Uterus (tissue), 2 donors: ENCODE data around the gene FAM227A.

ENCODE experiments used
- CTCF ChIP-seq, 4 experiments: fragments of 200-600 bp in 2 of 4; fragments of 450-650 bp in 2 of 4; sonication (generic) in 2 of 4; IDR thresholded peaks; one replicate each; pipeline ENCODE4 v1.5.1; 2016 to 2019; ENCODE audit warnings: antibody characterized with exemption in 4 of 4, mild to moderate bottlenecking in 2 of 4, moderate library complexity in 1 of 4
- POLR2A ChIP-seq, 2 donors: fragments of 450-650 bp; IDR thresholded peaks; one replicate each; pipeline ENCODE4 v1.6.1; 2016; ENCODE audit warnings: antibody characterized with exemption in 2 of 2, mild to moderate bottlenecking in 1 of 2, moderate library complexity in 1 of 2

- no peak for TF ChIP-seq CTCF (IDR thresholded peaks at IDR 0.05)
- no peak for TF ChIP-seq POLR2A (IDR thresholded peaks at IDR 0.05)
Measured at GRCh38 chr22:38631724-38632123, 24.5 kb downstream of the FAM227A start.
